GM19099 (cell line): ENCODE results near the gene GNPDA2.

Experiments
- POLR2A ChIP-seq: IDR thresholded peaks from 3 replicates; pipeline ENCODE4 v1.6.1; 2011; ENCODE audit warnings: low read depth; ENCODE audit not compliant: insufficient read length; ENCODE audit errors: extremely low read depth

Gene GNPDA2

GRCh38 chr4:44652002-44652401 is 74.4 kb downstream of the GNPDA2 start:
- TF ChIP-seq POLR2A: no peak
